A549 (cell line): ENCODE data around the gene ARL3. TPM values are rescaled to one million over a fixed set of nuclear protein-coding genes. Genes with fewer than 3 reads are reported as not detected.

Source experiments
- ATAC-seq, 2 experiments: fragments of 200-7000 bp in 1 of 2; fragments of >200 bp in 1 of 2; cut with Nextera tagmentation in 1 of 2; cut with Tn5 transposase in 1 of 2; 3 replicates each; pipeline versions ENCODE4 v1.8.0 to v1.9.1; 2018 to 2020; ENCODE audit warnings: mild to moderate bottlenecking in 1 of 2, moderate library complexity in 1 of 2
- CTCF ChIA-PET: fragments of 300-600 bp; sonication (Branson Sonifier 250); formaldehyde crosslinking; extraction: SDS; loops from one replicate; lab custom pipeline; 2021; ENCODE audit warnings: antibody characterized with exemption, inconsistent platforms; lab: Yijun Ruan, JAX
- POLR2A ChIA-PET: fragments of 350-600 bp; formaldehyde crosslinking; extraction: SDS; loops from one replicate; lab custom pipeline; 2021; ENCODE audit warnings: antibody characterized with exemption, inconsistent platforms; lab: Yijun Ruan, JAX
- DNase-seq, 2 experiments: peaks; one replicate each; pipeline versions ENCODE4 v3.0.0 to v3.0.0-alpha.2; 2011 to 2016; ENCODE audit warnings: low read depth in 1 of 2, low spot score in 1 of 2
- FAIRE-seq: peaks from 2 replicates; lab custom pipeline; 2011; peaks lifted over from hg19 to GRCh38; lab: Jason Lieb, UNC
- H3K27ac ChIP-seq, 2 experiments: fragments of >200 bp; sonication (Bioruptor Twin); formaldehyde crosslinking; 3 replicates each; pipeline ENCODE4 v1.5.1; 2016 to 2017
- H3K4me1 ChIP-seq: fragments of >200 bp; sonication (Bioruptor Twin); formaldehyde crosslinking; 3 replicates; pipeline ENCODE4 v1.6.1; 2016
- H3K4me2 ChIP-seq: fragments of >200 bp; sonication (Bioruptor Twin); formaldehyde crosslinking; 3 replicates; pipeline ENCODE4 v1.6.1; 2016
- H3K4me3 ChIP-seq: fragments of >200 bp; sonication (Bioruptor Twin); formaldehyde crosslinking; 3 replicates; pipeline ENCODE4 v1.5.1; 2016
- H3K9me3 ChIP-seq: fragments of >200 bp; sonication (Bioruptor Twin); formaldehyde crosslinking; 3 replicates; pipeline ENCODE4 v1.6.1; 2016
- ATOH8 ChIP-seq: fragments of 250-450 bp; sonication (Bioruptor Pico); IDR thresholded peaks from 2 replicates; pipeline ENCODE4 v1.5.0; 2020; ENCODE audit warnings: low read depth, mild to moderate bottlenecking, moderate library complexity
- CHD4 ChIP-seq: fragments of 200-600 bp; sonication (generic); IDR thresholded peaks from 2 replicates; pipeline ENCODE4 v1.6.1; 2016; ENCODE audit warnings: antibody characterized with exemption, mild to moderate bottlenecking, borderline replicate concordance
- EHF ChIP-seq: fragments of 250-450 bp; sonication (Bioruptor Pico); IDR thresholded peaks from 2 replicates; pipeline ENCODE4 v1.5.0; 2020; ENCODE audit warnings: mild to moderate bottlenecking
- ELK1 ChIP-seq: fragments of 150-350 bp; IDR thresholded peaks from 2 replicates; pipeline ENCODE4 v1.6.1; 2014; ENCODE audit warnings: low read depth, mild to moderate bottlenecking, low read length
- HDAC2 ChIP-seq: fragments of 200-600 bp; sonication (generic); IDR thresholded peaks from 2 replicates; pipeline ENCODE4 v1.6.1; 2016
- HES2 ChIP-seq: fragments of >200 bp; sonication (Bioruptor Twin); formaldehyde crosslinking; IDR thresholded peaks from 2 replicates; pipeline ENCODE4 v1.6.1; 2016
- HEYL ChIP-seq: fragments of 250-450 bp; sonication (Bioruptor Pico); IDR thresholded peaks from 2 replicates; pipeline ENCODE4 v1.8.0; 2021; ENCODE audit warnings: mild to moderate bottlenecking, moderate library complexity
- HOXA7 ChIP-seq: fragments of 250-450 bp; sonication (Bioruptor Pico); IDR thresholded peaks from 2 replicates; pipeline ENCODE4 v1.5.0; 2020; ENCODE audit warnings: mild to moderate bottlenecking, moderate library complexity
- KDM5A ChIP-seq: fragments of 200-600 bp; sonication (generic); IDR thresholded peaks from 2 replicates; pipeline ENCODE4 v1.6.1; 2016; ENCODE audit warnings: antibody characterized with exemption, mild to moderate bottlenecking
- MYC ChIP-seq: IDR thresholded peaks from 2 replicates; pipeline ENCODE4 v1.6.1; 2012; ENCODE audit warnings: mild to moderate bottlenecking, inconsistent platforms, low read length, improper control_type of control experiment, borderline replicate concordance
- NFE2L2 ChIP-seq: fragments of 150-350 bp; conservative IDR thresholded peaks from 2 replicates; pipeline ENCODE4 v1.6.1; 2014; ENCODE audit warnings: low read length
- PBX3 ChIP-seq: IDR thresholded peaks from 2 replicates; pipeline ENCODE4 v1.6.1; 2012
- POLR2AphosphoS2 ChIP-seq: conservative IDR thresholded peaks from 2 replicates; pipeline ENCODE4 v1.6.1; 2012; ENCODE audit warnings: low read length, improper control_type of control experiment, inconsistent platforms
- RARB ChIP-seq: fragments of 250-450 bp; sonication (Bioruptor Pico); IDR thresholded peaks from 2 replicates; pipeline ENCODE4 v1.8.0; 2021; ENCODE audit warnings: mild to moderate bottlenecking, moderate library complexity
- REST ChIP-seq: fragments of 200-600 bp; sonication (generic); IDR thresholded peaks from 2 replicates; pipeline ENCODE4 v1.6.1; 2016; ENCODE audit warnings: antibody characterized with exemption, mild to moderate bottlenecking, moderate library complexity
- RNF2 ChIP-seq: fragments of 200-600 bp; sonication (generic); IDR thresholded peaks from 2 replicates; pipeline ENCODE4 v1.6.1; 2016; ENCODE audit warnings: low read depth, mild to moderate bottlenecking, antibody characterized with exemption, moderate library complexity, borderline replicate concordance
- SMC3 ChIP-seq: fragments of >200 bp; sonication (Bioruptor Twin); formaldehyde crosslinking; IDR thresholded peaks from 3 replicates; pipeline ENCODE4 v1.6.1; 2018; ENCODE audit warnings: inconsistent platforms
- TFCP2L1 ChIP-seq: fragments of 250-450 bp; sonication (Bioruptor Pico); IDR thresholded peaks from 2 replicates; pipeline ENCODE4 v1.5.0; 2021; ENCODE audit warnings: mild to moderate bottlenecking
- ZC3H11A ChIP-seq: fragments of 450-650 bp; IDR thresholded peaks from 2 replicates; pipeline ENCODE4 v1.6.1; 2014; ENCODE audit warnings: antibody characterized with exemption, mild to moderate bottlenecking
- WGBS: methylation state at CpG from one replicate; pipeline ENCODE4 v1.1.6; 2017; ENCODE audit errors: missing lambda C conversion rate; 5-methylcytosine and 5-hydroxymethylcytosine counted together
- polyA plus RNA-seq, 4 experiments: library from polyadenylated mRNA; depleted of rRNA in 3 of 4; stranded (reverse); fragments of >200 nt; fragmentation: RNase III in 1 of 4; extraction: RNeasy Plus Mini Kit Qiagen cat#74134 plus additional on column Dnase treatment in 1 of 4; gene quantifications; 2 replicates in 3 of 4; 3 replicates in 1 of 4; pipeline ENCODE4 v1.2.3, GENCODE V29; 2011 to 2017

ARL3 gene
- polyA plus RNA-seq, 2 of the 4 experiments (the other 2 are of a cell fraction), result 20.2 to 21.3 TPM

GRCh38 chr10:102635377-102635776 lies 78.8 kb downstream of the ARL3 start:
- Histone ChIP-seq H3K27ac (no peak overlapping the region), H3K4me3 (no peak overlapping the region)
- POLR2A ChIA-PET, result no interaction called here

GRCh38 chr10:102634686-102635085 lies 79.5 kb downstream of the ARL3 start:
- WGBS, result 75% methylated on average over 1 of the region's 4 CpGs
- Histone ChIP-seq H3K4me3 (no peak overlapping the region), H3K9me3 (no peaks in the 10 kb centered on the region), H3K4me2 (no peak overlapping the region), H3K27ac (no peak overlapping the region), H3K4me1 (peaks cover 10% of the 10 kb centered on the region; the same call in 2 of the 3 replicates)
- ATAC-seq, result no peak
- POLR2A ChIA-PET, result no interaction called here
- DNase-seq, result no peak
- FAIRE-seq, result no peak
- no peak for TF ChIP-seq RNF2
- no peak for TF ChIP-seq HEYL
- TF ChIP-seq ZC3H11A, result no peak
- no peak for TF ChIP-seq HDAC2
- TF ChIP-seq KDM5A, result no peak
- no peak for TF ChIP-seq POLR2AphosphoS2
- CTCF ChIA-PET, result interaction anchor here (1.0 kb wide), 1 partner anchor 10 kb away, joined by 3 read pairs; no protein-coding TSS in a partner anchor

More at GRCh38 chr10:102635377-102635776, 78.8 kb downstream of the ARL3 start:
- DNase-seq, result no peak
- peaks cover 6% of the 10 kb centered on the region; the same call in 1 of the 3 replicates for H3K4me1 ChIP-seq
- no peak for TF ChIP-seq RARB (CRISPR knock-in tag)
- no peak for TF ChIP-seq RNF2
- no peak for TF ChIP-seq EHF (CRISPR knock-in tag)
- no peak for TF ChIP-seq ATOH8 (CRISPR knock-in tag)
- no peak for TF ChIP-seq REST
- no peak for TF ChIP-seq NFE2L2
- TF ChIP-seq CHD4, result no peak
- TF ChIP-seq PBX3, result no peak
- no peak for TF ChIP-seq SMC3
- no peak for TF ChIP-seq TFCP2L1 (CRISPR knock-in tag)
- no peak for TF ChIP-seq MYC
- TF ChIP-seq HES2, result no peak
- TF ChIP-seq ELK1, result no peak
- no peak for TF ChIP-seq HOXA7 (CRISPR knock-in tag)
- CTCF ChIA-PET, result interaction anchor here (1.0 kb wide), 1 partner anchor 9 kb away, joined by 3 read pairs; no protein-coding TSS in a partner anchor
- WGBS, result 83% methylated on average over 4 of the region's 4 CpGs
- no peak overlapping the region for H3K4me2 ChIP-seq
- no peak for FAIRE-seq
- no peaks in the 10 kb centered on the region for H3K9me3 ChIP-seq
- ATAC-seq, result no peak
